ENCODE measurements around the gene KIF2C. TPM values are rescaled to one million over a fixed set of nuclear protein-coding genes. Genes with fewer than 3 reads are reported as not detected.
A peak's percentile ranks its signal among the peaks of the same experiment; 100 is the strongest.

KIF2C gene
- polyA plus RNA-seq, 1 of the 3 experiments (the other 2 are of a cell fraction): 20.7 TPM

DNA sequence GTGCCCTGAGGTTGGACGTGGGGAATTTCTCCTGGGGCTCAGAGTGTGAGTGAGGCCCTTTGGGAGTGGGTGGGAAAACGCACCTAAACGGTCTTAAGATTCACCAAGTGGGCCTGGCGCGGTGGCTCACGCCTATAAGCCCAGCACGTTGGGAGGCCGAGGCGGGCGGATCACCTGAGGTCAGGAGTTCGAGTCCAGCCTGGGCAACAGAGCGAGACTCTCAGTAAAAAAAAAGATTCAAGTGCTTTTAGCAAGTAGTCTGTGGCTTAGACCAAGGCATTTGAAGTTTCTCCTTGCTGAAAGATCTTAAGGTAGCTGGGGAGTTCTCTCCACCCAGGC is 37.1 kb downstream of the KIF2C start:
- Histone ChIP-seq H3K4me2 (peak overlapping the region; percentile 98), H3K79me2 (ENCODE audit: insufficient read depth) (peaks cover 56% of the 10 kb centered on the region), H3K9me2 (no peaks in the 10 kb centered on the region), H3K4me3 (ENCODE audit: low read depth in 2 of 2, low read length in 1 of 2) (peak overlapping the region; percentile 54 to 79), H3K27me3 (ENCODE audit: insufficient read depth) (no peaks in the 10 kb centered on the region), H4K20me1 (ENCODE audit: insufficient read depth) (peaks cover 41% of the 10 kb centered on the region), H3K36me3 (replicated peaks in 1 of 2; ENCODE audit: control insufficient read depth in 1 of 2, insufficient read depth in 2 of 2, low read length in 1 of 2) (peaks cover 22 to 57% of the 10 kb centered on the region in 2 experiments), H3K9me3 (no peaks in the 10 kb centered on the region), H2AFZ (ENCODE audit: low read depth) (no peak overlapping the region), H3K27ac (ENCODE audit: low read depth in 2 of 2, low read length in 1 of 2) (peak overlapping the region in 1 of 2 experiments; percentile 87; a peak in 1 of 4 replicates), H3F3A (replicated peaks; ENCODE audit: insufficient read depth) (peaks cover 64% of the 10 kb centered on the region), H3K9ac (peak overlapping the region; percentile 93), H3K4me1 (ENCODE audit: control insufficient read depth in 1 of 2, insufficient read depth in 2 of 2, low read depth in 1 of 2, low read length in 1 of 2) (peaks cover 14 to 16% of the 10 kb centered on the region in 2 experiments; a peak in 3 of 4 replicates)
- DNase-seq: no peak
- ChIA-PET POLR2A (interaction anchor here (1.4 to 2.5 kb wide), 7 partner anchors 8 to 210 kb away, joined by 5 to 22 read pairs (median 13); partner anchors contain the start of genes BTBD19, EIF2B3 and RNU5D-1), CTCF (interaction anchor here (1.4 to 2.7 kb wide), 3 partner anchors 9 to 46 kb away, joined by 3 to 16 read pairs (median 5); partner anchors contain the start of gene RNU5D-1)
- no peak for TF ChIP-seq POLR2AphosphoS5 (IDR thresholded peaks at IDR 0.05; ENCODE audit: low read depth, low read length)
- TF ChIP-seq, protein P1, sequence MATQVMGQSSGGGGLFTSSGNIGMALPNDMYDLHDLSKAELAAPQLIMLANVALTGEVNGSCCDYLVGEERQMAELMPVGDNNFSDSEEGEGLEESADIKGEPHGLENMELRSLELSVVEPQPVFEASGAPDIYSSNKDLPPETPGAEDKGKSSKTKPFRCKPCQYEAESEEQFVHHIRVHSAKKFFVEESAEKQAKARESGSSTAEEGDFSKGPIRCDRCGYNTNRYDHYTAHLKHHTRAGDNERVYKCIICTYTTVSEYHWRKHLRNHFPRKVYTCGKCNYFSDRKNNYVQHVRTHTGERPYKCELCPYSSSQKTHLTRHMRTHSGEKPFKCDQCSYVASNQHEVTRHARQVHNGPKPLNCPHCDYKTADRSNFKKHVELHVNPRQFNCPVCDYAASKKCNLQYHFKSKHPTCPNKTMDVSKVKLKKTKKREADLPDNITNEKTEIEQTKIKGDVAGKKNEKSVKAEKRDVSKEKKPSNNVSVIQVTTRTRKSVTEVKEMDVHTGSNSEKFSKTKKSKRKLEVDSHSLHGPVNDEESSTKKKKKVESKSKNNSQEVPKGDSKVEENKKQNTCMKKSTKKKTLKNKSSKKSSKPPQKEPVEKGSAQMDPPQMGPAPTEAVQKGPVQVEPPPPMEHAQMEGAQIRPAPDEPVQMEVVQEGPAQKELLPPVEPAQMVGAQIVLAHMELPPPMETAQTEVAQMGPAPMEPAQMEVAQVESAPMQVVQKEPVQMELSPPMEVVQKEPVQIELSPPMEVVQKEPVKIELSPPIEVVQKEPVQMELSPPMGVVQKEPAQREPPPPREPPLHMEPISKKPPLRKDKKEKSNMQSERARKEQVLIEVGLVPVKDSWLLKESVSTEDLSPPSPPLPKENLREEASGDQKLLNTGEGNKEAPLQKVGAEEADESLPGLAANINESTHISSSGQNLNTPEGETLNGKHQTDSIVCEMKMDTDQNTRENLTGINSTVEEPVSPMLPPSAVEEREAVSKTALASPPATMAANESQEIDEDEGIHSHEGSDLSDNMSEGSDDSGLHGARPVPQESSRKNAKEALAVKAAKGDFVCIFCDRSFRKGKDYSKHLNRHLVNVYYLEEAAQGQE (IDR thresholded peaks at IDR 0.05; ENCODE audit: low read depth, low read length): no peak
- TF ChIP-seq RXRA (IDR thresholded peaks at IDR 0.05; ENCODE audit: borderline replicate concordance, low read depth): no peak
- TF ChIP-seq TAF1 (IDR thresholded peaks at IDR 0.05; ENCODE audit: borderline replicate concordance, low read depth, low read length): no peak
- no peak for TF ChIP-seq NRF1 (IDR thresholded peaks at IDR 0.05; ENCODE audit: low read depth, low read length)
- no peak for TF ChIP-seq FOSL2 (IDR thresholded peaks at IDR 0.05; ENCODE audit: borderline replicate concordance, low read depth)
- TF ChIP-seq RCOR1 (IDR thresholded peaks at IDR 0.05; ENCODE audit: low read length): no peak
- no peak for TF ChIP-seq RAD21 (IDR thresholded peaks at IDR 0.05; ENCODE audit: low read length)
- no peak for TF ChIP-seq GABPA (IDR thresholded peaks at IDR 0.05; ENCODE audit: low read depth)
- no peak for TF ChIP-seq FOXJ3 (CRISPR knock-in tag; IDR thresholded peaks at IDR 0.05)
- no peak for TF ChIP-seq EP300 (IDR thresholded peaks at IDR 0.05; ENCODE audit: borderline replicate concordance in 1 of 2, low read depth in 1 of 2, low read length in 1 of 2)
- TF ChIP-seq, protein P2, sequence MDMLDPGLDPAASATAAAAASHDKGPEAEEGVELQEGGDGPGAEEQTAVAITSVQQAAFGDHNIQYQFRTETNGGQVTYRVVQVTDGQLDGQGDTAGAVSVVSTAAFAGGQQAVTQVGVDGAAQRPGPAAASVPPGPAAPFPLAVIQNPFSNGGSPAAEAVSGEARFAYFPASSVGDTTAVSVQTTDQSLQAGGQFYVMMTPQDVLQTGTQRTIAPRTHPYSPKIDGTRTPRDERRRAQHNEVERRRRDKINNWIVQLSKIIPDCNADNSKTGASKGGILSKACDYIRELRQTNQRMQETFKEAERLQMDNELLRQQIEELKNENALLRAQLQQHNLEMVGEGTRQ (IDR thresholded peaks at IDR 0.05; ENCODE audit: borderline replicate concordance, low read depth, low read length): no peak
- no peak for TF ChIP-seq RFX5 (IDR thresholded peaks at IDR 0.05; ENCODE audit: low read length)
- TF ChIP-seq MXI1 (IDR thresholded peaks at IDR 0.05; ENCODE audit: low read depth, low read length): no peak
- TF ChIP-seq TCF12 (IDR thresholded peaks at IDR 0.05): no peak
- TF ChIP-seq, protein P3, sequence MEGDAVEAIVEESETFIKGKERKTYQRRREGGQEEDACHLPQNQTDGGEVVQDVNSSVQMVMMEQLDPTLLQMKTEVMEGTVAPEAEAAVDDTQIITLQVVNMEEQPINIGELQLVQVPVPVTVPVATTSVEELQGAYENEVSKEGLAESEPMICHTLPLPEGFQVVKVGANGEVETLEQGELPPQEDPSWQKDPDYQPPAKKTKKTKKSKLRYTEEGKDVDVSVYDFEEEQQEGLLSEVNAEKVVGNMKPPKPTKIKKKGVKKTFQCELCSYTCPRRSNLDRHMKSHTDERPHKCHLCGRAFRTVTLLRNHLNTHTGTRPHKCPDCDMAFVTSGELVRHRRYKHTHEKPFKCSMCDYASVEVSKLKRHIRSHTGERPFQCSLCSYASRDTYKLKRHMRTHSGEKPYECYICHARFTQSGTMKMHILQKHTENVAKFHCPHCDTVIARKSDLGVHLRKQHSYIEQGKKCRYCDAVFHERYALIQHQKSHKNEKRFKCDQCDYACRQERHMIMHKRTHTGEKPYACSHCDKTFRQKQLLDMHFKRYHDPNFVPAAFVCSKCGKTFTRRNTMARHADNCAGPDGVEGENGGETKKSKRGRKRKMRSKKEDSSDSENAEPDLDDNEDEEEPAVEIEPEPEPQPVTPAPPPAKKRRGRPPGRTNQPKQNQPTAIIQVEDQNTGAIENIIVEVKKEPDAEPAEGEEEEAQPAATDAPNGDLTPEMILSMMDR (IDR thresholded peaks at IDR 0.05): no peak
- WGBS (ENCODE audit: low lambda C conversion rate): 13% methylated on average over 12 of the region's 12 CpGs
